Epidermal melanocyte (primary cell): Measurements from ENCODE around the gene HDAC1.
"Not testable (repeated sequence)": the region's sequence is repeated elsewhere in the genome, so short reads cannot be mapped to it uniquely, and the experiment has no call there.

Experiments
- DNase-seq: peaks from one replicate; pipeline ENCODE4 v3.0.0; 2011; ENCODE audit warnings: low spot score; ENCODE audit not compliant: insufficient read length

The HDAC1 gene

GRCh38 chr1:32273391-32274208, 18.3 kb upstream of the HDAC1 start:
- DNase-seq, result no peak

- no peak for DNase-seq
Observed at GRCh38 chr1:32274646-32275340, 17.1 kb upstream of the HDAC1 start.

GRCh38 chr1:32275424-32275823, 16.5 kb upstream of the HDAC1 start:
- DNase-seq, result no peak

- DNase-seq, result no peak
Observed at GRCh38 chr1:32276032-32276782, 15.7 kb upstream of the HDAC1 start.

GRCh38 chr1:32284777-32285176, 7.1 kb upstream of the HDAC1 start:
- not testable (repeated sequence) for DNase-seq

- no peak for DNase-seq
Observed at GRCh38 chr1:32285658-32286057, 6.2 kb upstream of the HDAC1 start.

GRCh38 chr1:32286763-32287162, 5.1 kb upstream of the HDAC1 start:
- DNase-seq, result no peak

- DNase-seq, result no peak
Observed at GRCh38 chr1:32289256-32289655, 2.6 kb upstream of the HDAC1 start.

GRCh38 chr1:32291145-32291707, 657 bp upstream of the HDAC1 start:
- DNase-seq, result no peak

- not testable (repeated sequence) for DNase-seq
Observed at GRCh38 chr1:32298211-32298610, 6.3 kb downstream of the HDAC1 start.

- no peak for DNase-seq
Observed at GRCh38 chr1:32299327-32299726, 7.4 kb downstream of the HDAC1 start.

GRCh38 chr1:32303358-32303757, 11.5 kb downstream of the HDAC1 start:
- no peak for DNase-seq

- DNase-seq, result no peak
Observed at GRCh38 chr1:32303997-32304622, 12.2 kb downstream of the HDAC1 start.

- no peak for DNase-seq
Observed at GRCh38 chr1:32305310-32305709, 13.4 kb downstream of the HDAC1 start.

GRCh38 chr1:32307324-32307723, 15.4 kb downstream of the HDAC1 start:
- DNase-seq, result no peak

- DNase-seq, result no peak
Observed at GRCh38 chr1:32309960-32310359, 18.1 kb downstream of the HDAC1 start.

- DNase-seq, result no peak
Observed at GRCh38 chr1:32311709-32312393, 20.0 kb downstream of the HDAC1 start.

GRCh38 chr1:32316903-32317277, 25.0 kb downstream of the HDAC1 start:
- no peak for DNase-seq

- no peak for DNase-seq
Observed at GRCh38 chr1:32318127-32318869, 26.4 kb downstream of the HDAC1 start.

- no peak for DNase-seq
Observed at GRCh38 chr1:32321712-32322291, 29.9 kb downstream of the HDAC1 start.
